MM.1S (cell line): ENCODE results near the gene TBKBP1.
A peak's percentile ranks its signal among the peaks of the same experiment; 100 is the strongest.

Experiments
- DNase-seq: peaks from one replicate; pipeline ENCODE4 v3.0.0-alpha.2; 2015
- H2AFZ ChIP-seq: fragments of 300-600 bp; sonication (generic); 2 replicates; pipeline ENCODE4 v1.6.0; 2016; ENCODE audit warnings: antibody characterized with exemption, low read length
- H3F3A ChIP-seq: fragments of 300-600 bp; sonication (generic); 2 replicates; pipeline ENCODE4 v1.6.1; 2016; ENCODE audit warnings: mild to moderate bottlenecking, antibody characterized with exemption, low read length, moderate library complexity, mixed read lengths; ENCODE audit not compliant: insufficient read depth
- H3K27ac ChIP-seq: fragments of 300-600 bp; sonication (generic); 2 replicates; pipeline ENCODE4 v1.5.1; 2016; ENCODE audit warnings: mild to moderate bottlenecking, low read length
- H3K27me3 ChIP-seq: fragments of 300-600 bp; sonication (generic); replicated peaks from 2 replicates; pipeline ENCODE4 v1.6.0; 2016; ENCODE audit warnings: low read length; ENCODE audit not compliant: insufficient read depth
- H3K36me3 ChIP-seq: fragments of 300-600 bp; sonication (generic); replicated peaks from 2 replicates; pipeline ENCODE4 v1.6.1; 2016; ENCODE audit warnings: mild to moderate bottlenecking, low read length, mixed read lengths; ENCODE audit not compliant: insufficient read depth
- H3K4me1 ChIP-seq: fragments of 300-600 bp; sonication (generic); 2 replicates; pipeline ENCODE4 v1.6.1; 2016; ENCODE audit warnings: low read length, mixed read lengths
- H3K4me2 ChIP-seq: fragments of 300-600 bp; sonication (generic); 2 replicates; pipeline ENCODE4 v1.6.0; 2016; ENCODE audit warnings: low read depth, low read length
- H3K4me3 ChIP-seq: fragments of 300-600 bp; sonication (generic); 2 replicates; pipeline ENCODE4 v1.5.1; 2016; ENCODE audit warnings: low read length, mixed read lengths
- H3K79me2 ChIP-seq: fragments of 300-600 bp; sonication (generic); 2 replicates; pipeline ENCODE4 v1.6.1; 2016; ENCODE audit warnings: mixed run types, low read length, mixed read lengths
- H3K9ac ChIP-seq: fragments of 300-600 bp; sonication (generic); 2 replicates; pipeline ENCODE4 v1.6.1; 2016; ENCODE audit warnings: low read length, mixed read lengths
- H3K9me2 ChIP-seq: fragments of 300-600 bp; sonication (generic); replicated peaks from 2 replicates; pipeline ENCODE4 v1.6.1; 2016; ENCODE audit warnings: mild to moderate bottlenecking, low read length, mixed read lengths; ENCODE audit not compliant: insufficient read depth
- H3K9me3 ChIP-seq: fragments of 300-600 bp; sonication (generic); replicated peaks from 2 replicates; pipeline ENCODE4 v1.6.1; 2016; ENCODE audit warnings: mild to moderate bottlenecking, low read length, mixed read lengths; ENCODE audit not compliant: insufficient read depth
- H4K20me1 ChIP-seq: fragments of 300-600 bp; sonication (generic); 2 replicates; pipeline ENCODE4 v1.6.1; 2016; ENCODE audit warnings: mild to moderate bottlenecking, low read length, moderate library complexity, mixed read lengths; ENCODE audit not compliant: insufficient read depth
- EZH2 ChIP-seq: fragments of 300-600 bp; sonication (generic); optimal IDR thresholded peaks from 2 replicates; pipeline ENCODE3; 2017; ENCODE audit warnings: low read depth, mild to moderate bottlenecking, antibody characterized with exemption, low read length, mixed read lengths
- EZH2phosphoT487 ChIP-seq: fragments of 300-600 bp; sonication (generic); IDR thresholded peaks from 2 replicates; pipeline ENCODE4 v1.6.1; 2018; ENCODE audit warnings: antibody characterized with exemption, low read length
- TF ChIP-seq, protein P1 (sequence below): fragments of 300-600 bp; sonication (generic); IDR thresholded peaks from 2 replicates; pipeline ENCODE4 v1.5.1; 2016; ENCODE audit warnings: antibody characterized with exemption, low read length, mixed read lengths

TBKBP1 gene

DNA sequence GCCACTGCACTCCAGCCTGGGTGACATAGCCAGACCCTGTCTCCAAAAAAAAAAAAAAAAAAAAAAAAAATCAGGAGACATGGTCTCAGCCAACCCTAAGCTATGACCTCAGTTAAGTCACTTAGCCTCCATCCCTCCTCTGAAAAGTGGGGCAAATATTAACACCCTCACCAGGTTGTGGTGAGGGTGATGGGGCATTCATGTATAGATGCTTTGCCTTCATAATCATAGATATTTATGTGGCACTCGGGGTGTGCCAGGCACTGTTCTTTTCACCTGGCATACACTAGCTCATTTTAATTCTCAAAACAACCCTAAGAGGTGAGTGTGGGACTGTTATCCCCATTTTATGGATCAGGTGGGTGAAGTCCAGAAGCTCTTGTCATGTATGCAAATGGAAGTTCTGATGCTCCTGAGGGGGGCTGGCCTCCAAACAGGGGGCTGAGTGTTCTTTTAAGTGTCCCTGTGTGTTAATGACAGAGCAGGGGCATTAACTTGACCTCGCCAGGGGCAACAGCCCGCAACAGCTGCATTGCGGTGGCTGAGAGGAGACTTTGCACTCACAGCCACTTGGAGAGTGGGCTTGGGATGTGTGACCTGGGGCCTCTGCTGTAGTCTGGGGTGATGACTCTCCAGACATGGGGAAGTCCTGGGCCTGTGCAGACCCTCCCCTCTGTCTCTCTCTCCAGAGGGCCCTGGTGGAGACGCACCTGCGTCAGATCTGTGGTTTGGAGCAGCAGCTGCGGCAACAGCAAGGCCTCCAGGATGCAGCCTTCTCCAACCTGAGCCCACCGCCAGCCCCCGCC is 4.1 kb downstream of the TBKBP1 start:
- Histone ChIP-seq H3K4me1 (0 out of 2 replicates have a peak, but pooled peaks cover under 1% of the 10 kb centered on the region), H2AFZ (no peak overlapping the region), H3K4me2 (no peak overlapping the region), H4K20me1 (no peaks in the 10 kb centered on the region), H3K79me2 (no peaks in the 10 kb centered on the region), H3K9ac (no peak overlapping the region), H3K9me3 (no peaks in the 10 kb centered on the region), H3K27ac (no peak overlapping the region), H3K27me3 (peaks cover 27% of the 10 kb centered on the region), H3K4me3 (no peak overlapping the region), H3K9me2 (no peaks in the 10 kb centered on the region), H3K36me3 (no peaks in the 10 kb centered on the region), H3F3A (no peaks in the 10 kb centered on the region)
- no peak for TF ChIP-seq EZH2phosphoT487
- TF ChIP-seq, protein P1, sequence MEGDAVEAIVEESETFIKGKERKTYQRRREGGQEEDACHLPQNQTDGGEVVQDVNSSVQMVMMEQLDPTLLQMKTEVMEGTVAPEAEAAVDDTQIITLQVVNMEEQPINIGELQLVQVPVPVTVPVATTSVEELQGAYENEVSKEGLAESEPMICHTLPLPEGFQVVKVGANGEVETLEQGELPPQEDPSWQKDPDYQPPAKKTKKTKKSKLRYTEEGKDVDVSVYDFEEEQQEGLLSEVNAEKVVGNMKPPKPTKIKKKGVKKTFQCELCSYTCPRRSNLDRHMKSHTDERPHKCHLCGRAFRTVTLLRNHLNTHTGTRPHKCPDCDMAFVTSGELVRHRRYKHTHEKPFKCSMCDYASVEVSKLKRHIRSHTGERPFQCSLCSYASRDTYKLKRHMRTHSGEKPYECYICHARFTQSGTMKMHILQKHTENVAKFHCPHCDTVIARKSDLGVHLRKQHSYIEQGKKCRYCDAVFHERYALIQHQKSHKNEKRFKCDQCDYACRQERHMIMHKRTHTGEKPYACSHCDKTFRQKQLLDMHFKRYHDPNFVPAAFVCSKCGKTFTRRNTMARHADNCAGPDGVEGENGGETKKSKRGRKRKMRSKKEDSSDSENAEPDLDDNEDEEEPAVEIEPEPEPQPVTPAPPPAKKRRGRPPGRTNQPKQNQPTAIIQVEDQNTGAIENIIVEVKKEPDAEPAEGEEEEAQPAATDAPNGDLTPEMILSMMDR: no peak
- DNase-seq: no peak

- Histone ChIP-seq H3K36me3 (no peaks in the 10 kb centered on the region), H3K9me2 (no peaks in the 10 kb centered on the region), H3K79me2 (no peaks in the 10 kb centered on the region), H4K20me1 (no peaks in the 10 kb centered on the region), H3K27ac (no peak overlapping the region), H3K4me2 (no peak overlapping the region), H3F3A (no peaks in the 10 kb centered on the region), H3K9me3 (no peaks in the 10 kb centered on the region), H2AFZ (no peak overlapping the region), H3K9ac (no peak overlapping the region), H3K4me1 (no peaks in the 10 kb centered on the region), H3K4me3 (no peak overlapping the region), H3K27me3 (peaks cover 30% of the 10 kb centered on the region)
- TF ChIP-seq EZH2phosphoT487 (no peak), EZH2 (no peak)
- TF ChIP-seq, protein P1: peak; percentile 95
- DNase-seq: peak; percentile 44
Measured at GRCh38 chr17:47698749-47699535, 5.0 kb downstream of the TBKBP1 start.

DNA sequence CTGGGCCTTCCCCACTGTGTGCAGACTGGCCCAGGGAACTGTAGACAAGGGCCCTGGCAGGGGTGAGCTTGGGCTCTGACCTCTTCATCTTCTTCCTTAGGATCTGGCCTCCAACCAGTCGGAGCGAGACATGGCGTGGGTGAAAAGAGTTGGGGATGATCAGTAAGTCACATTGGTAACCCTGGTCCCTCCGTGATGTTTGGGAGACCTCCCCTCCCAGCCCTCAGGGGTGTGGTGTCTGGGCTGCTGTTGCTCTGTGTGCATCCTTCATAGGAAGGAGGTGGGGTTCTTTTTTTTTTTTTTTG is 5.5 kb downstream of the TBKBP1 start:
- Histone ChIP-seq H3F3A (no peaks in the 10 kb centered on the region), H3K9me2 (no peaks in the 10 kb centered on the region), H3K27me3 (peaks cover 28% of the 10 kb centered on the region), H3K4me3 (no peak overlapping the region), H2AFZ (no peak overlapping the region), H3K79me2 (no peaks in the 10 kb centered on the region), H4K20me1 (no peaks in the 10 kb centered on the region), H3K9ac (no peak overlapping the region), H3K4me2 (no peak overlapping the region), H3K27ac (no peak overlapping the region), H3K36me3 (no peaks in the 10 kb centered on the region), H3K4me1 (no peaks in the 10 kb centered on the region), H3K9me3 (no peaks in the 10 kb centered on the region)
- DNase-seq: no peak
- TF ChIP-seq, protein P1: no peak
- TF ChIP-seq EZH2phosphoT487: no peak
- TF ChIP-seq EZH2: no peak
